Lung (tissue), 12 donors: ENCODE data around the gene CCL2. TPM values are rescaled to one million over a fixed set of nuclear protein-coding genes. Genes with fewer than 3 reads are reported as not detected.

Experiments
- ATAC-seq: fragments of 200-7000 bp; cut with Tn5 transposase; one replicate; pipeline ENCODE4 v1.9.1; 2020; ENCODE audit warnings: moderate number of reproducible peaks; ENCODE audit not compliant: insufficient read depth, low FRiP score
- DNase-seq, 3 donors: peaks; one replicate each; pipeline ENCODE4 v3.0.0-alpha.2; 2013 to 2017
- H3K27ac ChIP-seq, 2 donors: one replicate each; pipeline ENCODE4 v1.5.1; 2013; ENCODE audit warnings: mild to moderate bottlenecking in 2 of 2, moderate library complexity in 2 of 2, control low read depth in 1 of 2, inconsistent platforms in 1 of 2, low read depth in 1 of 2, low read length in 1 of 2
- H3K27me3 ChIP-seq, 3 donors: one replicate each; pipeline ENCODE4 v1.5.1; 2013; ENCODE audit warnings: low read length in 2 of 3; ENCODE audit not compliant: control insufficient read depth in 3 of 3, insufficient read depth in 3 of 3
- H3K36me3 ChIP-seq, 4 donors: one replicate each; pipeline ENCODE4 v1.5.1; 2013; ENCODE audit warnings: low read length in 4 of 4, mild to moderate bottlenecking in 1 of 4, moderate library complexity in 1 of 4; ENCODE audit not compliant: control insufficient read depth in 4 of 4, insufficient read depth in 4 of 4
- H3K4me1 ChIP-seq, 5 donors: one replicate each; pipeline ENCODE4 v1.5.1; 2013; ENCODE audit warnings: low read length in 5 of 5, mild to moderate bottlenecking in 2 of 5, moderate library complexity in 1 of 5; ENCODE audit not compliant: control insufficient read depth in 5 of 5, insufficient read depth in 5 of 5
- H3K4me3 ChIP-seq: one replicate; pipeline ENCODE4 v1.5.1; 2013; ENCODE audit warnings: mild to moderate bottlenecking, control low read depth, moderate library complexity
- H3K9ac ChIP-seq, 2 donors: one replicate each; pipeline ENCODE4 v1.5.1; 2013; ENCODE audit warnings: low read length in 2 of 2, control low read depth in 1 of 2; ENCODE audit not compliant: insufficient read depth in 1 of 2
- H3K9me3 ChIP-seq, 4 donors: one replicate each; pipeline ENCODE4 v1.5.1; 2013; ENCODE audit warnings: low read length in 3 of 4, mild to moderate bottlenecking in 1 of 4, moderate library complexity in 1 of 4; ENCODE audit not compliant: control insufficient read depth in 4 of 4, insufficient read depth in 3 of 4
- WGBS, 2 donors: extraction: QIAGEN DNeasy Blood & Tissue Kit; methylation state at CpG; one replicate each; pipeline ENCODE4 v1.1.7; 2013; 5-methylcytosine and 5-hydroxymethylcytosine counted together
- polyA plus RNA-seq, 2 donors: library from polyadenylated mRNA; stranded (reverse); fragments of 200-250 nt; gene quantifications; one replicate each; pipeline ENCODE4 v1.2.1, GENCODE V29; 2013
- total RNA-seq, 2 donors: library from RNA; depleted of rRNA in 1 of 2; stranded (reverse); fragments of >200 nt in 1 of 2; gene quantifications; one replicate each; pipeline ENCODE4 v1.2.1, GENCODE V29; 2014 to 2021
- TF ChIP-seq, protein P1 (sequence below): IDR thresholded peaks from 2 replicates; pipeline ENCODE4 v1.5.1; 2012; ENCODE audit warnings: mild to moderate bottlenecking; ENCODE audit errors: control extremely low read depth, extremely low read depth
- donor health status: control.
- donor health status: control.
- donor health status: Bipolar disorder and iron deficiency.
- donor health status: healthy.
- donor health status: DM: yes; HTN: yes; CAD: no.

CCL2 gene
- total and polyA plus RNA-seq, 4 donors, result 80.8 to 1,172 (median 160) TPM

DNA sequence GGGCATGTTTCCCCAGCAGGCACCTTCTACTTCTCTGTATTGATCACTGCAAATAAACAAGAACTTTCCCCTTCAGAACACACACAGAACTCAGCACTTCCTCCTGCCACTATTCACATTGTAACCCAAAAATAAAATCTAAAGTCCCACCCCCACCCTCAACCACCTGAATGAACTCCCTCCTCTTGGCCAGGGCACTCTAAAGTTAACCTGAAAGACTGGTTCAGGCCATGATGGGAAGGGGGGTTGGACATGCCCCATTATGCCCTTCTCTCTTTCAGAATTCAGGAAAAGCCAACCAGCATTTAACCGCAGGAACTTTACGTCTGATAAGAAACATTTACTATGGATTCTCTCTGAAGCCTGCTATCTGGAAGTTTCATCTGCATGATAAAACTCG, 27.4 kb upstream of the CCL2 start:
- Histone ChIP-seq H3K9me3 (no peaks in the 10 kb centered on the region), H3K9ac (no peak overlapping the region), H3K27me3 (no peaks in the 10 kb centered on the region), H3K36me3 (no peaks in the 10 kb centered on the region), H3K4me1 (no peaks in the 10 kb centered on the region), H3K4me3 (no peak overlapping the region), H3K27ac (peak overlapping the region in 1 of 2 donors; percentile 82)
- 55 to 66% methylated on average over 3 of the region's 3 CpGs for WGBS, 2 donors
- DNase-seq (peak; percentile 57 to 77 (median 64)), ATAC-seq (no peak)
- TF ChIP-seq, protein P1, sequence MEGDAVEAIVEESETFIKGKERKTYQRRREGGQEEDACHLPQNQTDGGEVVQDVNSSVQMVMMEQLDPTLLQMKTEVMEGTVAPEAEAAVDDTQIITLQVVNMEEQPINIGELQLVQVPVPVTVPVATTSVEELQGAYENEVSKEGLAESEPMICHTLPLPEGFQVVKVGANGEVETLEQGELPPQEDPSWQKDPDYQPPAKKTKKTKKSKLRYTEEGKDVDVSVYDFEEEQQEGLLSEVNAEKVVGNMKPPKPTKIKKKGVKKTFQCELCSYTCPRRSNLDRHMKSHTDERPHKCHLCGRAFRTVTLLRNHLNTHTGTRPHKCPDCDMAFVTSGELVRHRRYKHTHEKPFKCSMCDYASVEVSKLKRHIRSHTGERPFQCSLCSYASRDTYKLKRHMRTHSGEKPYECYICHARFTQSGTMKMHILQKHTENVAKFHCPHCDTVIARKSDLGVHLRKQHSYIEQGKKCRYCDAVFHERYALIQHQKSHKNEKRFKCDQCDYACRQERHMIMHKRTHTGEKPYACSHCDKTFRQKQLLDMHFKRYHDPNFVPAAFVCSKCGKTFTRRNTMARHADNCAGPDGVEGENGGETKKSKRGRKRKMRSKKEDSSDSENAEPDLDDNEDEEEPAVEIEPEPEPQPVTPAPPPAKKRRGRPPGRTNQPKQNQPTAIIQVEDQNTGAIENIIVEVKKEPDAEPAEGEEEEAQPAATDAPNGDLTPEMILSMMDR, result no peak

DNA sequence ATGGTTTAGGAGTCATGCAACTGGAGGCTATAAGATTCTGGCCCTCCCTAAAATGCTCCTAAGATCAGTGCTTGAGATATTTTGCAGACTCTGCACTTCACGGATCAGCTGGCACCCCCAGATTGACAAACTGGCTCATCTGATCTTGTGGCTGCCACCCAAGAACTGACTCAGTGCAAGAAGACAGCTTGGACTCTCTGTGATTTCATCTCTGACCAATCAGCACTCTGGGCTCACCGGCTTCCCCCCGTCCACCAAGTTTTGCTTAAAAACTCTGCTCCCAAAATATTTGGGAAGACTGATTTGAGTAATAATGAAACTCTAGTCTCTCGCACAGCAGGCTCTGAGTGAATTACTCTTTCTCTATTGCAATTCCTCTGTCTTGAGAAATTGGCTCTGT, 26.3 kb upstream of the CCL2 start:
- Histone ChIP-seq H3K4me3 (no peak overlapping the region), H3K9me3 (no peaks in the 10 kb centered on the region), H3K9ac (no peak overlapping the region), H3K4me1 (peaks cover 0 to 3% (median 0%) of the 10 kb centered on the region in 5 donors), H3K36me3 (no peaks in the 10 kb centered on the region), H3K27me3 (no peaks in the 10 kb centered on the region), H3K27ac (no peak overlapping the region)
- TF ChIP-seq, protein P1, result no peak
- WGBS, 2 donors, result 82 to 89% methylated on average over 4 of the region's 4 CpGs
- DNase-seq (no peak), ATAC-seq (no peak)

GRCh38 chr17:34230342-34230741, 24.7 kb upstream of the CCL2 start:
- DNase-seq, result no peak
- no peak overlapping the region for H3K27ac ChIP-seq
- no peaks in the 10 kb centered on the region for H3K27me3 ChIP-seq
- TF ChIP-seq, protein P1, result no peak
- H3K9ac ChIP-seq, result no peak overlapping the region
- H3K9me3 ChIP-seq, result no peaks in the 10 kb centered on the region
- WGBS, 2 donors, result 75 to 94% methylated on average over 1 of the region's 1 CpG
- no peaks in the 10 kb centered on the region for H3K36me3 ChIP-seq
- no peak overlapping the region for H3K4me3 ChIP-seq
- ATAC-seq, result no peak
- H3K4me1 ChIP-seq, result peaks cover 0 to 13% (median 6%) of the 10 kb centered on the region in 5 donors

DNA sequence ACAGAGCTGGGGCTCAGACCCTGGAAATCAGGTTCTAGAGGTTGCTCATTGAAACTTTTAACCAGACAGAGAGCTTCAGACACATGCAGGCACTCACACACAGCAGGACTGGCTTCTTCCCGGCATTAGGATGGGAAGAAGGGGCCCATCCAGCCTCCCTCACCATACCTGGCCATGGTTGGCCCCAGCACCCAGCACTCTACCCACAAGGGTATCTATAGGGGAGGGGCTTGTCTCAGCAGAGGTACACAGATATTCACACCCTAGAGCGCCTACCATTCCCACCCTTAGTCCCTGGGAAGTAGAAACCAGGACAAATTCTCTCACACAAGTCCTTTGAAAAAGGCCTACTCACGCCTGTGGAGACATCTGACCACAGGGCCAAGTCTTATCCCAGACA, 20.5 kb upstream of the CCL2 start:
- Histone ChIP-seq H3K9ac (no peak overlapping the region), H3K4me1 (peaks cover 6 to 26% (median 9%) of the 10 kb centered on the region in 5 donors)
- 89 to 92% methylated on average over 3 of the region's 3 CpGs for WGBS, 2 donors

More for the DNA sequence above, 20.5 kb upstream of the CCL2 start:
- no peak for ATAC-seq
- no peak overlapping the region for H3K4me3 ChIP-seq
- no peaks in the 10 kb centered on the region for H3K9me3 ChIP-seq
- no peak for DNase-seq
- TF ChIP-seq, protein P1, result no peak
- H3K27me3 ChIP-seq, result no peaks in the 10 kb centered on the region
- H3K27ac ChIP-seq, result peak overlapping the region; percentile 9 to 66
- H3K36me3 ChIP-seq, result no peaks in the 10 kb centered on the region
